ENCODE measurements around the gene CCDC88B.
"Not testable (repeated sequence)": the region's sequence is repeated elsewhere in the genome, so short reads cannot be mapped to it uniquely, and the experiment has no call there.

CCDC88B gene

GRCh38 chr11:64323984-64324383 lies 16.0 kb upstream of the CCDC88B start:
- H3K27ac ChIP-seq (ENCODE audit: insufficient read depth, low read depth, low read length, poor library complexity, severe bottlenecking); H3K36me3 ChIP-seq (ENCODE audit: control insufficient read depth, insufficient read depth, low read length); H3K9me3 ChIP-seq (ENCODE audit: control insufficient read depth, low read length); H3K27me3 ChIP-seq (ENCODE audit: control insufficient read depth, insufficient read depth, low read length, poor library complexity, severe bottlenecking); H3K4me1 ChIP-seq (ENCODE audit: control insufficient read depth, insufficient read depth, low read length); H3K4me3 ChIP-seq (ENCODE audit: insufficient read depth, low read depth, low read length): not testable (repeated sequence)
- WGBS, 2 experiments, result 91% methylated on average over 4 of the region's 4 CpGs

GRCh38 chr11:64324692-64325469 lies 15.1 kb upstream of the CCDC88B start:
- WGBS, 2 experiments, result 83 to 90% methylated on average over 8 to 10 of the region's 11 CpGs
- no peaks in the 10 kb centered on the region for H3K4me1 ChIP-seq (ENCODE audit: control insufficient read depth, insufficient read depth, low read length)
- H3K36me3 ChIP-seq (ENCODE audit: control insufficient read depth, insufficient read depth, low read length), result no peaks in the 10 kb centered on the region
- no peaks in the 10 kb centered on the region for H3K27me3 ChIP-seq (ENCODE audit: control insufficient read depth, insufficient read depth, low read length, poor library complexity, severe bottlenecking)
- no peaks in the 10 kb centered on the region for H3K9me3 ChIP-seq (ENCODE audit: control insufficient read depth, low read length)
- H3K27ac ChIP-seq (ENCODE audit: insufficient read depth, low read depth, low read length, poor library complexity, severe bottlenecking), result no peak overlapping the region
- no peak overlapping the region for H3K4me3 ChIP-seq (ENCODE audit: insufficient read depth, low read depth, low read length)

GRCh38 chr11:64327375-64327774 lies 12.6 kb upstream of the CCDC88B start:
- Histone ChIP-seq H3K4me3 (ENCODE audit: insufficient read depth, low read depth, low read length) (no peak overlapping the region), H3K27me3 (ENCODE audit: control insufficient read depth, insufficient read depth, low read length, poor library complexity, severe bottlenecking) (no peaks in the 10 kb centered on the region), H3K36me3 (ENCODE audit: control insufficient read depth, insufficient read depth, low read length) (no peaks in the 10 kb centered on the region), H3K9me3 (ENCODE audit: control insufficient read depth, low read length) (no peaks in the 10 kb centered on the region), H3K27ac (ENCODE audit: insufficient read depth, low read depth, low read length, poor library complexity, severe bottlenecking) (no peak overlapping the region), H3K4me1 (ENCODE audit: control insufficient read depth, insufficient read depth, low read length) (no peaks in the 10 kb centered on the region)
- 92 to 95% methylated on average over 2 of the region's 2 CpGs for WGBS, 2 experiments

- H3K27ac ChIP-seq (ENCODE audit: insufficient read depth, low read depth, low read length, poor library complexity, severe bottlenecking), result no peak overlapping the region
- 88% methylated on average over 3 of the region's 3 CpGs for WGBS, 2 experiments
- no peaks in the 10 kb centered on the region for H3K9me3 ChIP-seq (ENCODE audit: control insufficient read depth, low read length)
- H3K4me1 ChIP-seq (ENCODE audit: control insufficient read depth, insufficient read depth, low read length), result no peaks in the 10 kb centered on the region
- no peaks in the 10 kb centered on the region for H3K27me3 ChIP-seq (ENCODE audit: control insufficient read depth, insufficient read depth, low read length, poor library complexity, severe bottlenecking)
- no peaks in the 10 kb centered on the region for H3K36me3 ChIP-seq (ENCODE audit: control insufficient read depth, insufficient read depth, low read length)
- no peak overlapping the region for H3K4me3 ChIP-seq (ENCODE audit: insufficient read depth, low read depth, low read length)
These were observed 12.0 kb upstream of the CCDC88B start for GRCh38 chr11:64327993-64328392.

GRCh38 chr11:64330888-64331287 lies 9.1 kb upstream of the CCDC88B start:
- Histone ChIP-seq H3K4me3 (ENCODE audit: insufficient read depth, low read depth, low read length) (no peak overlapping the region), H3K27ac (ENCODE audit: insufficient read depth, low read depth, low read length, poor library complexity, severe bottlenecking) (no peak overlapping the region), H3K4me1 (ENCODE audit: control insufficient read depth, insufficient read depth, low read length) (no peaks in the 10 kb centered on the region), H3K9me3 (ENCODE audit: control insufficient read depth, low read length) (no peaks in the 10 kb centered on the region), H3K36me3 (ENCODE audit: control insufficient read depth, insufficient read depth, low read length) (no peaks in the 10 kb centered on the region), H3K27me3 (ENCODE audit: control insufficient read depth, insufficient read depth, low read length, poor library complexity, severe bottlenecking) (no peaks in the 10 kb centered on the region)
- WGBS, 2 experiments, result 74 to 78% methylated on average over 11 of the region's 11 CpGs

GRCh38 chr11:64331569-64332371 lies 8.2 kb upstream of the CCDC88B start:
- no peak overlapping the region for H3K4me3 ChIP-seq (ENCODE audit: insufficient read depth, low read depth, low read length)
- no peaks in the 10 kb centered on the region for H3K27me3 ChIP-seq (ENCODE audit: control insufficient read depth, insufficient read depth, low read length, poor library complexity, severe bottlenecking)
- 80 to 83% methylated on average over 20 of the region's 20 CpGs for WGBS, 2 experiments
- no peaks in the 10 kb centered on the region for H3K4me1 ChIP-seq (ENCODE audit: control insufficient read depth, insufficient read depth, low read length)
- no peak overlapping the region for H3K27ac ChIP-seq (ENCODE audit: insufficient read depth, low read depth, low read length, poor library complexity, severe bottlenecking)
- no peaks in the 10 kb centered on the region for H3K36me3 ChIP-seq (ENCODE audit: control insufficient read depth, insufficient read depth, low read length)
- H3K9me3 ChIP-seq (ENCODE audit: control insufficient read depth, low read length), result no peaks in the 10 kb centered on the region

- Histone ChIP-seq H3K4me3 (ENCODE audit: insufficient read depth, low read depth, low read length) (no peak overlapping the region), H3K9me3 (ENCODE audit: control insufficient read depth, low read length) (no peaks in the 10 kb centered on the region), H3K27ac (ENCODE audit: insufficient read depth, low read depth, low read length, poor library complexity, severe bottlenecking) (no peak overlapping the region), H3K4me1 (ENCODE audit: control insufficient read depth, insufficient read depth, low read length) (no peaks in the 10 kb centered on the region), H3K27me3 (ENCODE audit: control insufficient read depth, insufficient read depth, low read length, poor library complexity, severe bottlenecking) (no peaks in the 10 kb centered on the region), H3K36me3 (ENCODE audit: control insufficient read depth, insufficient read depth, low read length) (no peaks in the 10 kb centered on the region)
- 95 to 96% methylated on average over 8 of the region's 8 CpGs for WGBS, 2 experiments
These were observed 6.4 kb upstream of the CCDC88B start for GRCh38 chr11:64333556-64333955.

GRCh38 chr11:64334764-64335735 lies 5.0 kb upstream of the CCDC88B start:
- Histone ChIP-seq H3K9me3 (ENCODE audit: control insufficient read depth, low read length) (no peaks in the 10 kb centered on the region), H3K36me3 (ENCODE audit: control insufficient read depth, insufficient read depth, low read length) (no peaks in the 10 kb centered on the region), H3K27ac (ENCODE audit: insufficient read depth, low read depth, low read length, poor library complexity, severe bottlenecking) (no peak overlapping the region), H3K4me3 (ENCODE audit: insufficient read depth, low read depth, low read length) (no peak overlapping the region), H3K27me3 (ENCODE audit: control insufficient read depth, insufficient read depth, low read length, poor library complexity, severe bottlenecking) (no peaks in the 10 kb centered on the region), H3K4me1 (ENCODE audit: control insufficient read depth, insufficient read depth, low read length) (no peaks in the 10 kb centered on the region)
- 68 to 75% methylated on average over 10 to 12 of the region's 13 CpGs for WGBS, 2 experiments

GRCh38 chr11:64337538-64338249 lies 2.3 kb upstream of the CCDC88B start:
- Histone ChIP-seq H3K4me1 (ENCODE audit: control insufficient read depth, insufficient read depth, low read length) (peaks cover 10% of the 10 kb centered on the region), H3K36me3 (ENCODE audit: control insufficient read depth, insufficient read depth, low read length) (no peaks in the 10 kb centered on the region), H3K27me3 (ENCODE audit: control insufficient read depth, insufficient read depth, low read length, poor library complexity, severe bottlenecking) (peaks cover 8% of the 10 kb centered on the region), H3K4me3 (ENCODE audit: insufficient read depth, low read depth, low read length) (no peak overlapping the region), H3K9me3 (ENCODE audit: control insufficient read depth, low read length) (no peaks in the 10 kb centered on the region), H3K27ac (ENCODE audit: insufficient read depth, low read depth, low read length, poor library complexity, severe bottlenecking) (no peak overlapping the region)
- 89 to 90% methylated on average over 7 of the region's 8 CpGs for WGBS, 2 experiments
